GM18858 (cell line): ENCODE data around the gene ELP4.

Source experiments
- ATAC-seq: cut with Tn5 transposase; IDR thresholded peaks from one replicate; pipeline ENCODE4 v1.9.1; 2021; ENCODE audit not compliant: unreplicated experiment

The ELP4 gene

DNA sequence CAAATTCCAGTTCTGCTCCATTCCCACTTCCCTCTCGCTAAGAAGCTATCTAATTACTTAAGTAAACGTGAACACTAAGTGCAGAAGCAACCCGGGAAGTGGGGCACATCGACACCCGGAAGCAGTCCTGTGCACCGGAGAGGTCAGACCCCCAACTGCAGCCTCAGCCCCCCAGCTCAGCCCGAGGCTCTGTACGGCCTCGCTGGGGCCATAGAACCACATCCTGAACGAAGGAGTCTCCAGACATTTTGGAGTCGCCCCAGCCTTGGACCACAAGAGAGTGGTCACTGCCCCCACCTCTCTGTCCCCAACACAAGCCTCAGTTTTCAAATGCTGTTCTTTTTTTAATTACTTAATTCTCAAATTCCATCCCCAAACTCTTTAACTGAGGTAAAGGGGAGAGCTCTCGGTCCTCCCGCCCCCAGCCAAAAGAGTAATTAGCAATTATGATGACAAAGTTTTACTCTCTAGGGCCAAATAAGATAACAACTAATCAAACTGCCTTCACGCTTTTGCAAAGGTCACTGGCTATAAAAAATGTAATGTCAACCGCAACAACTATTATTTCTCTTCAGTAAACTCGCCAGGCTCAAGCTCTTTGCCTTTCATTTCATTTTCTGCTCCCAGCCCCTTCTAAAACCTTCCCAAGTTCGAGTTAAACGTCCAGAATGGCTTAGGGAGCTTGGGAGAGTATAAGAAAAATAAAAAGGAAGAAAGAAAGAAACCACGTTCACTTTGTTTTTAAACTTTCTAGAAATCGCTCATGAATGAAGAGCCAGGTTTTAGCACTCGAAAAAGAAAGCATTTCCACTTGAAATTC, 299.4 kb downstream of the ELP4 start:
- no peak for ATAC-seq

DNA sequence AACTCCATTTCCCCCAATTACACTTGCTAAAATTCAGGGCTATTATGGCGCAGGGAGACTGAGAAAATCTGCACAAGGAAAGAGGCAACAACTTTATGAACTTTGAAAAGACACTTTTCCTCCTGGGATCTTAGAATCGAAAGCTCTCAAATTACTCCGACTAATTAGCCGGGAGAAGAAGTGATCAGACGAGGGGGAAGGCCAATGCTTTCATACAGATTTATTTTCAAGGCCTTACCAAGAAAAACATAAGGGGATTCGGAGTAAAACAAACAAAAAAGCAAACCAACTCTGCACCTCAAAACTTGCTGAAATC, 299.9 kb downstream of the ELP4 start:
- no peak for ATAC-seq

DNA sequence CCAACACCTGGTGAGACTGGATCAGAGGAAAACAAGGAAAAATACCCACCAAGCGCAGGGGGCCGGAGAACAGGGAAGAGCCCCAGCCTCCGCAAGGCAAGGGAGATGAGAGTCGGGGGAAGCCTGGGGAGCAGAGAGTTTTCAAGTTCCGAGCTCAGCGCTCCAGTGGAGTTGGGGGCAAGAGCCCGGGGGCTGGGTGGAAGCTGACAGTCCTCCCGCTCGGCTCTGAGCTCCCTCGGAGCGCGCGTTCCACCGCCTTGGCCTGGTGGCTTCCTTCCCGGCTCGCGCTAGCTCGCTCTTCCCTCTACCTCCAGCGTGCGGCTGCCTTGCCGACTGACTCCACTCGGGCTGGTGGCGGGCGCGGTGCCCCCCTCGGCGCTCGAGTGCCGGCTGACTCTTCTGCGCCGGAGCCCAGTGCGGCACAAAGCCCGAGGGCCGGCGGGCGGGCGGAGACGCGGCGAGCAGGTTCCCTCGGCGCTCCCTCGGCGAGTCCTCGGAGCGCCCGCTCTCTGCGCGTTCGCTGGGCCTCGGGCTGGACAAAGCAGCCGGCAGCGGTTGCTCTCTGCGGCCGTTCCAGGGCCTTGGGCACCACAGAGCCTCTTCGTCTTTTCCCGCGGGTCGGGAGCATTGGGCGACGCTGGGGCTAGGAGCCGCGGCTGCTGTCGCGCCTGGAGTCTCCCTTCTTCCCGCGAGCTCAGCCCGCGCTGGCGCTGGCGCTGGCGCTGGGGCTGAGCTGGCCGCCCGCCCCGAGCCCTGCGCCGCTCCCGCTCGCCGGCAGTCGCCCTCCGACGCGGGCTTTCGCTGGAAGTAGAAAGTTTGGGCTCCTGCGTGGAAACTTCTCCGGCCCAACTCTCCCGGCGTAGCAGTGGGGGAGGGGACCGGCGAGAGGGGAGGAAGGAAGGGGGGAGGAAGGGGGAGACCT, 300.6 kb downstream of the ELP4 start:
- ATAC-seq: no peak

- peak; percentile 67 for ATAC-seq
Observed at GRCh38 chr11:31810779-31811647, 301.4 kb downstream of the ELP4 start, which contains the start of gene PAX6. Gene PAX6 (minus strand): TSS chr11:31811322. CDS start chr11:31806411, 4,911 bp downstream.

- no peak for ATAC-seq
Observed at GRCh38 chr11:31812383-31813381, 303.1 kb downstream of the ELP4 start.

GRCh38 chr11:31813391-31814175, 304.0 kb downstream of the ELP4 start:
- no peak for ATAC-seq

GRCh38 chr11:31814176-31814868, 304.8 kb downstream of the ELP4 start:
- ATAC-seq: no peak

- ATAC-seq: no peak
Observed at GRCh38 chr11:31815711-31816467, 306.3 kb downstream of the ELP4 start.

- no peak for ATAC-seq
Observed at GRCh38 chr11:31816468-31817053, 307.0 kb downstream of the ELP4 start.

DNA sequence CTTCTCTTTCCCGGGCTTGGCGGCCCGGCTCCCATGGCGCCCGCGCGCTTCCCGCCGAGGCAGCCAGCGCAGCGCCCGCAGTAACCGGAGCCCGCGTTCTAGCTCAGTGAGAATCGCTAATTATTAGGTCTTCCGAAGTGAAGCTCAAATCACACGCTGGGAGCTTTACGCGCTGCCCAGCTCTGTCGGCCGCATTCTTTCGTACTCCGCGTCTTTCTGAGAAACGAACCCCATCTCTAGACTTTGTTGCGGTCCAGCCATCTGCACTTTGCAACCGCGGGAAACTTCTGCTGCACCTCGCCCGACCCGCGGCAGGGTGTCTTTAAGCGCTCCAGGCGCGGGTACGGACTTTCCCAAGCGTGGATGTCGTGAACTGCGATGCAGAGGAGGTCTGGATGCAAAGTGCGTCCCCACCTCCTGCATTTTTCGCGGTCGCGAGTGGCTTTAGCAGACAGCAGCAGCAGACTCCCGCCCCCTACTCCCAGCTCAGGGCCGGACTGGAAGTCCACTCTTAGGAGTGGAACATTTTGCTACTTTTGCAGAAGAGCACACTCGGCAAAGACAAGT, 307.6 kb downstream of the ELP4 start:
- ATAC-seq: no peak

GRCh38 chr11:31817621-31818424, 308.3 kb downstream of the ELP4 start:
- ATAC-seq: no peak

GRCh38 chr11:31818425-31818755, 308.8 kb downstream of the ELP4 start:
- no peak for ATAC-seq

GRCh38 chr11:31818874-31819331, 309.3 kb downstream of the ELP4 start:
- no peak for ATAC-seq

DNA sequence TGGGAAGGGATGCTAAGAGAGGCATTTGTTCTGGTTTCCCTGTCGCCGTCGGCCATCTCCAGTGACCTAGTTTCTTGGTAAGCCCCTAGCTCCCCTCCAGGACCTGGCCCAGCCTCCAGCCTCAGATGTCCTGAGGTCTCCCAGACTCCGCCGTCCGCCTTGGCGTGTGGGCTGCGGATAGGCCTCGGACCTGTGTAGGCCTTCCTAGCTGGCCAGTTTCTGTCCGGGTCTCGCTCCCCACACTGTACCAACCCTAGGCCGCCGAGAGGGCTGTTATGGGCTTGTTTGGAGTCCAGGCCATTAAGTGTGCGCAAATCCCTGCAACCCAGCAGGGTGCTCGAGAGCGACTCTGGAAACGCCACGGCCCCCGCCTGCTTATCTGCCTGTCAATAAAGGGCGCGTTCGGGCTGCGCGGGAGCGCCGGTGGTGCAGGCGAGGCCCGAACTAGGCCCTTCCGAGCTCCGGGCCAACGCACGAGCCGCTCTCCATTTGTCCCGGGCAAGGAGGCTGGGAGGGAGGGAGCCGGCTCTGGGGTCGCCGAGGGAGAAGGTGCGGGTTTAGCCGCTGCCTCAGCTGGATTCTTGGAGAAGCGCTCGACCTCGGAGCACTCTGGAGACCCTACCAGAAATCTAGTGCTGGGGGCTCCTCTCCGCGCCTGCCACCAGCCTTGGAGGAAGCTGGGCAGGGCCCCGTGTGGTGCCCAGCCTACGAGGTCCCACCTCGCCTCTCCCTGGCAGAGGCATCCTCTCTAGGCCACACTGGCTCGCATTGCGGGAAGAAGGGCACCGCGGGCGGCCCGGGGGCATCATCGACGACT, 310.3 kb downstream of the ELP4 start:
- ATAC-seq: no peak

DNA sequence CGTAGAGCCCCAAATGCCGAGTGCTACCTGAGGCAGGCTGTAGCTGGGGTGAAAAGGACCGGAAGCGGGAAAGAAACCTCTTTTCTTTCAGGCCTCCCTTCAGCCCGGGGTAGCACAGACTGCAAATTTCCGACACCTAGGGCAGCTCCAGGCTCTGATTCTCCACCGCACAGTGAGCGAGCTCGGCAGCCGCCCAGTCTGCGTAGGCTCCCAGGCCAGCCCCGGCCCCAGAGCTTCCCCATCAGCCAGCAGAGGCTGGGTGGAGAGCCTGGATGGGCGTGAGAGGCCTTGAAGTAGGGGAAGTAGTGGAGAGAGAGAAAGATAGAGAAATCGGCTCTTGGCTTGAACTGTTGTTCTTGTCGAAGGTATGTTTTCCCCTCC, 310.9 kb downstream of the ELP4 start:
- no peak for ATAC-seq
